HepG2 (cell line): ENCODE results near the gene CCDC3. TPM values are rescaled to one million over a fixed set of nuclear protein-coding genes. Genes with fewer than 3 reads are reported as not detected.

ENCODE experiments used
- ATAC-seq: fragments of 200-7000 bp; cut with Tn5 transposase; 3 replicates; pipeline ENCODE4 v1.9.1; 2020; ENCODE audit warnings: mild to moderate bottlenecking, moderate library complexity
- BruUV-seq: library from RNA; stranded (reverse); fragments of 400-500 nt; replicated peaks from 2 replicates; lab custom pipeline; 2021; lab: Mats Ljungman, UMichigan
- CTCF ChIA-PET: fragments of 300-600 bp; formaldehyde crosslinking; extraction: SDS; loops from one replicate; lab custom pipeline; 2021; ENCODE audit warnings: low total read pairs, inconsistent platforms, low intra/inter-chr PET ratio; lab: Yijun Ruan, JAX
- POLR2A ChIA-PET: fragments of 350-600 bp; sonication (Branson Sonifier 250); formaldehyde crosslinking; loops from one replicate; lab custom pipeline; 2020; ENCODE audit warnings: antibody characterized with exemption, inconsistent platforms; lab: Yijun Ruan, JAX
- DNase-seq: peaks from one replicate; pipeline ENCODE4 v3.0.0-alpha.2; 2015; ENCODE audit warnings: low spot score
- FAIRE-seq: peaks from 3 replicates; lab custom pipeline; 2011; peaks lifted over from hg19 to GRCh38; lab: Jason Lieb, UNC
- H2AFZ ChIP-seq: one replicate; pipeline ENCODE4 v1.6.1; 2011; ENCODE audit warnings: low read length, inconsistent platforms
- H3K27ac ChIP-seq: fragments of 300-600 bp; 3 replicates; pipeline ENCODE4 v1.8.0; 2011; ENCODE audit warnings: mixed run types, mild to moderate bottlenecking, mixed read lengths, low read length, inconsistent platforms; ENCODE audit not compliant: insufficient read depth; ENCODE audit errors: extremely low read length
- H3K27me3 ChIP-seq, 2 experiments: fragments of 200-600 bp in 1 of 2; 2 replicates in 1 of 2; 3 replicates in 1 of 2; pipeline versions ENCODE4 v1.6.0 to v1.8.0; 2011; ENCODE audit warnings: low read length in 2 of 2, mild to moderate bottlenecking in 2 of 2, moderate library complexity in 2 of 2, inconsistent platforms in 1 of 2; ENCODE audit not compliant: insufficient read depth in 2 of 2, control insufficient read depth in 1 of 2
- H3K36me3 ChIP-seq, 2 experiments: fragments of 200-600 bp in 1 of 2; replicated peaks in 1 of 2; 2 replicates in 1 of 2; 3 replicates in 1 of 2; pipeline versions ENCODE4 v1.5.1 to v1.8.0; 2011; ENCODE audit warnings: low read length in 2 of 2, inconsistent platforms in 1 of 2; ENCODE audit not compliant: insufficient read depth in 2 of 2, control insufficient read depth in 1 of 2
- H3K4me1 ChIP-seq: 2 replicates; pipeline ENCODE4 v1.5.1; 2012; ENCODE audit warnings: low read length, inconsistent platforms; ENCODE audit not compliant: insufficient read depth
- H3K4me2 ChIP-seq: 2 replicates; pipeline ENCODE4 v1.6.0; 2011; ENCODE audit warnings: low read depth, low read length, inconsistent platforms
- H3K4me3 ChIP-seq, 3 experiments: fragments of 200-600 bp in 1 of 3; sonication (generic), shearing (Covaris generic) in 1 of 3; replicated peaks in 1 of 3; 2 replicates each; pipeline ENCODE4 v1.5.1; 2011 to 2016; ENCODE audit warnings: low read length in 3 of 3, inconsistent platforms in 2 of 3, low read depth in 2 of 3, mild to moderate bottlenecking in 2 of 3, control low read depth in 1 of 3, mixed read lengths in 1 of 3; ENCODE audit not compliant: insufficient read depth in 1 of 3
- H3K79me2 ChIP-seq: one replicate; pipeline ENCODE4 v1.6.1; 2011; ENCODE audit warnings: low read length, inconsistent platforms; ENCODE audit not compliant: insufficient read depth
- H3K9ac ChIP-seq: 2 replicates; pipeline ENCODE4 v1.6.0; 2011; ENCODE audit warnings: mild to moderate bottlenecking, low read depth, low read length, inconsistent platforms; ENCODE audit not compliant: insufficient read depth
- H3K9me3 ChIP-seq: 2 replicates; pipeline ENCODE4 v1.5.1; 2012; ENCODE audit warnings: mild to moderate bottlenecking, low read length
- H4K20me1 ChIP-seq: 2 replicates; pipeline ENCODE4 v1.6.0; 2011; ENCODE audit warnings: inconsistent platforms, mild to moderate bottlenecking, low read length, moderate library complexity; ENCODE audit not compliant: insufficient read depth
- ARNT2 ChIP-seq: sonication (generic); formaldehyde crosslinking; IDR thresholded peaks from 2 replicates; pipeline ENCODE4 v1.8.0; 2022; ENCODE audit warnings: mild to moderate bottlenecking, low read depth, missing genetic modification reagents, moderate library complexity
- ATF5 ChIP-seq: sonication (generic); formaldehyde crosslinking; IDR thresholded peaks from 2 replicates; pipeline ENCODE4 v1.4.0; 2020; ENCODE audit warnings: mild to moderate bottlenecking, low read depth, missing genetic modification reagents
- BRD4 ChIP-seq: sonication (generic); formaldehyde crosslinking; IDR thresholded peaks from 2 replicates; pipeline ENCODE4 v1.4.0; 2020; ENCODE audit warnings: missing genetic modification reagents
- CBFB ChIP-seq: sonication (generic); formaldehyde crosslinking; IDR thresholded peaks from 2 replicates; pipeline ENCODE4 v1.4.0; 2020; ENCODE audit warnings: missing genetic modification reagents
- EZH2 ChIP-seq: conservative IDR thresholded peaks from 2 replicates; pipeline ENCODE4 v1.6.1; 2012; ENCODE audit warnings: mild to moderate bottlenecking, low read depth, low read length, moderate library complexity
- HNF1B ChIP-seq: sonication (generic); formaldehyde crosslinking; IDR thresholded peaks from 2 replicates; pipeline ENCODE4 v1.5.1; 2020; ENCODE audit warnings: mild to moderate bottlenecking, moderate library complexity, missing genetic modification reagents
- JUNB ChIP-seq: sonication (generic); formaldehyde crosslinking; IDR thresholded peaks from 2 replicates; pipeline ENCODE4 v1.8.0; 2022; ENCODE audit warnings: missing genetic modification reagents, mild to moderate bottlenecking, borderline replicate concordance
- KDM1A ChIP-seq: IDR thresholded peaks from 2 replicates; pipeline ENCODE4 v1.6.1; 2016; ENCODE audit warnings: missing compliant biosample characterization
- KDM5B ChIP-seq: sonication (generic); formaldehyde crosslinking; IDR thresholded peaks from 2 replicates; pipeline ENCODE4 v1.4.0; 2020; ENCODE audit warnings: missing genetic modification reagents, mild to moderate bottlenecking, borderline replicate concordance
- MYNN ChIP-seq: sonication (generic); formaldehyde crosslinking; IDR thresholded peaks from 2 replicates; pipeline ENCODE4 v1.4.0; 2020; ENCODE audit warnings: mild to moderate bottlenecking, low read depth, missing genetic modification reagents
- MZF1 ChIP-seq: sonication (generic); formaldehyde crosslinking; IDR thresholded peaks from 2 replicates; pipeline ENCODE4 v1.8.1; 2023; ENCODE audit warnings: mild to moderate bottlenecking, missing genetic modification reagents, borderline replicate concordance
- REXO4 ChIP-seq: sonication (generic); formaldehyde crosslinking; IDR thresholded peaks from 2 replicates; pipeline ENCODE4 v1.8.0; 2022; ENCODE audit warnings: missing genetic modification reagents, mild to moderate bottlenecking, borderline replicate concordance
- SOX5 ChIP-seq: IDR thresholded peaks from 2 replicates; pipeline ENCODE4 v1.6.1; 2016; ENCODE audit warnings: borderline replicate concordance
- TCF7L2 ChIP-seq: IDR thresholded peaks from 2 replicates; pipeline ENCODE4 v1.6.1; 2011; ENCODE audit warnings: mild to moderate bottlenecking, low read depth, low read length, moderate library complexity
- ZBTB3 ChIP-seq: sonication (generic); formaldehyde crosslinking; IDR thresholded peaks from 2 replicates; pipeline ENCODE4 v1.4.0; 2020; ENCODE audit warnings: low read depth, mild to moderate bottlenecking, moderate library complexity, missing genetic modification reagents, borderline replicate concordance
- ZNF672 ChIP-seq: sonication (generic); formaldehyde crosslinking; IDR thresholded peaks from 2 replicates; pipeline ENCODE4 v1.8.1; 2022; ENCODE audit warnings: missing genetic modification reagents
- ZNF773 ChIP-seq: sonication (generic); formaldehyde crosslinking; IDR thresholded peaks from 2 replicates; pipeline ENCODE4 v1.4.0; 2020; ENCODE audit warnings: missing genetic modification reagents, borderline replicate concordance
- WGBS: methylation state at CpG from one replicate; pipeline ENCODE4 v1.1.6; 2017; ENCODE audit warnings: low lambda C conversion rate; 5-methylcytosine and 5-hydroxymethylcytosine counted together
- in situ Hi-C: cut with HindIII; loops from 2 replicates; pipeline ENCODE4 v1.10.0; 2017; ENCODE audit warnings: low pct_unique_long_range_greater_than_20kb; ENCODE audit not compliant: extremely low pct_ligation_motif_present
- intact Hi-C: fragments of 100-400 bp; cut with micrococcal nuclease; formaldehyde crosslinking; loops from one replicate; pipeline ENCODE4 v1.10.0; 2022; ENCODE audit not compliant: unreplicated experiment
- polyA plus RNA-seq, 8 experiments: library from polyadenylated mRNA; depleted of rRNA in 3 of 8; stranded (reverse) in 7 of 8; unstranded in 1 of 8; fragments of >200 nt; fragmentation: Illumina TruSeq in 4 of 8; extraction: Trizol in 4 of 8; gene quantifications; 2 replicates each; pipeline versions ENCODE4 v1.2.1 to v1.2.3, GENCODE V29; 2011 to 2016; ENCODE audit warnings: low read depth in 4 of 8, missing spikeins in 1 of 8, mixed read lengths in 1 of 8; ENCODE audit not compliant: insufficient read depth in 1 of 8
- total RNA-seq, 5 experiments: library from RNA; depleted of rRNA; stranded (reverse); fragments of >200 nt; fragmentation: Illumina TruSeq; extraction: Trizol; gene quantifications; 2 replicates each; pipeline ENCODE4 v1.2.3, GENCODE V29; 2016; ENCODE audit warnings: low read depth in 1 of 5
- TF ChIP-seq, protein P1 (sequence below): sonication (generic); formaldehyde crosslinking; IDR thresholded peaks from 2 replicates; pipeline ENCODE4 v1.8.0; 2022; ENCODE audit warnings: mild to moderate bottlenecking, missing genetic modification reagents, moderate library complexity
- TF ChIP-seq, protein P2 (sequence below): sonication (generic); formaldehyde crosslinking; conservative IDR thresholded peaks from 2 replicates; pipeline ENCODE4 v1.5.0; 2020; ENCODE audit warnings: missing genetic modification reagents

The CCDC3 gene
- total and polyA plus RNA-seq, 2 of the 13 experiments (the other 11 are each of a cell fraction or from before 2014, with no cell fraction given): not detected

GRCh38 chr10:13051126-13051694 lies 49.7 kb upstream of the CCDC3 start:
- no peak for FAIRE-seq

More at GRCh38 chr10:13051126-13051694, 49.7 kb upstream of the CCDC3 start:
- H3K9me3 ChIP-seq: no peaks in the 10 kb centered on the region
- TF ChIP-seq, protein P1, sequence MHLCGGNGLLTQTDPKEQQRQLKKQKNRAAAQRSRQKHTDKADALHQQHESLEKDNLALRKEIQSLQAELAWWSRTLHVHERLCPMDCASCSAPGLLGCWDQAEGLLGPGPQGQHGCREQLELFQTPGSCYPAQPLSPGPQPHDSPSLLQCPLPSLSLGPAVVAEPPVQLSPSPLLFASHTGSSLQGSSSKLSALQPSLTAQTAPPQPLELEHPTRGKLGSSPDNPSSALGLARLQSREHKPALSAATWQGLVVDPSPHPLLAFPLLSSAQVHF (CRISPR knock-in tag): no peak
- TF ChIP-seq EZH2 (no peak), HNF1B (CRISPR knock-in tag) (no peak), ZNF773 (CRISPR knock-in tag) (no peak), MZF1 (CRISPR knock-in tag) (no peak), ATF5 (CRISPR knock-in tag) (no peak), KDM1A (CRISPR knock-in tag) (no peak), ZBTB3 (CRISPR knock-in tag) (no peak), JUNB (CRISPR knock-in tag) (no peak), KDM5B (CRISPR knock-in tag) (no peak), BRD4 (CRISPR knock-in tag) (no peak), CBFB (CRISPR knock-in tag) (no peak), ZNF672 (CRISPR knock-in tag) (no peak), REXO4 (CRISPR knock-in tag) (no peak), SOX5 (no peak), MYNN (no peak), TCF7L2 (no peak), ARNT2 (CRISPR knock-in tag) (no peak)
- TF ChIP-seq, protein P2, sequence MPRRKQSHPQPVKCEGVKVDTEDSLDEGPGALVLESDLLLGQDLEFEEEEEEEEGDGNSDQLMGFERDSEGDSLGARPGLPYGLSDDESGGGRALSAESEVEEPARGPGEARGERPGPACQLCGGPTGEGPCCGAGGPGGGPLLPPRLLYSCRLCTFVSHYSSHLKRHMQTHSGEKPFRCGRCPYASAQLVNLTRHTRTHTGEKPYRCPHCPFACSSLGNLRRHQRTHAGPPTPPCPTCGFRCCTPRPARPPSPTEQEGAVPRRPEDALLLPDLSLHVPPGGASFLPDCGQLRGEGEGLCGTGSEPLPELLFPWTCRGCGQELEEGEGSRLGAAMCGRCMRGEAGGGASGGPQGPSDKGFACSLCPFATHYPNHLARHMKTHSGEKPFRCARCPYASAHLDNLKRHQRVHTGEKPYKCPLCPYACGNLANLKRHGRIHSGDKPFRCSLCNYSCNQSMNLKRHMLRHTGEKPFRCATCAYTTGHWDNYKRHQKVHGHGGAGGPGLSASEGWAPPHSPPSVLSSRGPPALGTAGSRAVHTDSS: no peak
- no peak overlapping the region for H3K9ac ChIP-seq
- BruUV-seq: no TSS peak
- no peak overlapping the region for H3K27ac ChIP-seq
- DNase-seq (no peak), ATAC-seq (no peak)
- intact Hi-C loops (no loop called here), in situ Hi-C loops (no loop called here)
- CTCF ChIA-PET: no interaction called here
- H4K20me1 ChIP-seq: no peaks in the 10 kb centered on the region
- H3K4me1 ChIP-seq: no peaks in the 10 kb centered on the region
- peaks cover 0 to 5% of the 10 kb centered on the region in 2 experiments; a peak in 1 of 5 replicates for H3K27me3 ChIP-seq
- H2AFZ ChIP-seq: no peak overlapping the region
- no peak overlapping the region for H3K4me3 ChIP-seq
- no peaks in the 10 kb centered on the region for H3K79me2 ChIP-seq
- no peak overlapping the region for H3K4me2 ChIP-seq
- no peaks in the 10 kb centered on the region for H3K36me3 ChIP-seq
- WGBS: 2% methylated on average over 7 of the region's 7 CpGs
- POLR2A ChIA-PET: no interaction called here
